HG03469 (cell line): Measurements from ENCODE around the gene ISM1.
A peak's percentile ranks its signal among the peaks of the same experiment; 100 is the strongest.

ENCODE experiments used
- ATAC-seq: cut with Tn5 transposase; IDR thresholded peaks from one replicate; pipeline ENCODE4 v1.9.1; 2021; ENCODE audit warnings: mild to moderate bottlenecking, moderate library complexity, moderate number of reproducible peaks; ENCODE audit not compliant: unreplicated experiment

ISM1 gene

DNA sequence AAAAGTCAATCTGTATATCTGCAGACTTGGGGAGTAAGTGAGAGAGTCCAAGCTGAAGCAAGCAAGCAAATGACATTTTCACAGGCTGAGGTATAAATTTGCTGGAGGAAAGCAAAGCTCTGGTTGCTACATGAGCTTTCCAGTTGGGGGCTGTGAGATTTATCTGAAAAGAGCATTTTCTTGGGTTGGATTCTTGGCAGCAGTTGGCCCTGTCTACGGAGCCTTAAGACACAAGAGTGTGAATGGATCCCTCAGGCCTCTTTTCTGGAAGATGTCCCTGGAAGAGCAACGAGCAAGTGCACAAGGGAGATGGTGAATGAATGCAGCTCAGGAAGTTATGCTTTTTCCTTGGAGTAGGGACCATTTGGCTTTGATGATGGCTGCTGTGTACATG is 30.8 kb downstream of the ISM1 start:
- ATAC-seq, result no peak

DNA sequence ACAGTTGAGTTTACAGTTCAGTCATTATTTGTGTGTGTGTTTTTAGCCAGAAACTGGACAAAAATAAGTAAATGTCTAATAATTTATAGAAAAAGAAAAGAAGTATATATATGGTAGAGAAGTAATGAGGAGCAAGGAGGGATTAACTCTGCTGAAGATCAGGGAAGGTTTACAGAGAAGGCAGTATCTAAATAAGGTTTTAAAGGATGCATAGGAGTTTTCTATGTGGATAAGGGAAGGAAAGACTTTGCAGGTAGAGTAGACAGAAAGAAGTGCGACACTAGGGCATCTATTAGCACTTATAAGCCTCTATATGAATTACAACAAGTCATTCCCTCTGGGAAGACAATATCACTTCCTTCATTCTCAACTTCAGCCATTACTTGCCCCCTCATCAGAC is 34.3 kb downstream of the ISM1 start:
- no peak for ATAC-seq

DNA sequence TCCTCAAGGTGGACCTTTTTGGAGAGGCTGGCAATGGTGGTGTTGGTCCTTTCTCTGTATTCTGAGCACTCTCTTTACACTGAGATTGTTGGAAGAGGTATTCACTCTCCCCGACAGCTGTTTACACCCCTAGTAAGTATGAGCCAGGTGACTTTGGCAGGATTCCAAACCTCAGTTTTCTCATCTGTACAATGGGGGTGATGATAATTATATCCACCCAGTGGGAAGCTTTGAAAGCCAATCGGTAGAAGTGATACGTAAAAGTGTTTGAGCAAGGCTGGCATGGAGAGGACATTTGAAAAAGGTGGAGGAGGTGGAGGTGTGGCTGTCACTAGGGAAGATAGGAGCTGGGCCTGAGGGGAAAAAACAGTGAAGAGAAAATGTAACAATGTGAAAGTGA is 35.5 kb downstream of the ISM1 start:
- ATAC-seq, result no peak

- no peak for ATAC-seq
These were observed 38.8 kb downstream of the ISM1 start for GRCh38 chr20:13259921-13260320.

GRCh38 chr20:13260650-13261279 is 39.7 kb downstream of the ISM1 start:
- ATAC-seq, result no peak

- peak; percentile 79 for ATAC-seq
These were observed 40.6 kb downstream of the ISM1 start for GRCh38 chr20:13261460-13262301.

DNA sequence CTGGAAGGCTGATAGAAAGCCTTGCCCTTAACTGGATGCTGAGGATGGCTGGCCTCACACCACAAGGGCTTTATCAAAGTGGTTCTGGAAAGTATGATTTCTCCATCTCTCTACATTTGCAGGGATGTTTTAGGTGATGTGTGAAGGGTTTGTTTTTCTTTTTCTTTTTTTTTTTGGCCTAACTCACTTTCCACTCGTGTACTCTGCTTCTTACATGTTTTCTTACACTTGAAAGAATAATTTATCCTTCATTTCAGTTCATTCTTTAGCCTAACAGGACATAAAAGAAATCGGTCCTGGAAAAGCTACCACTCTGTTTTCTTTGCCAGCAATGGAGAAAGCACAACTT is 41.2 kb downstream of the ISM1 start:
- no peak for ATAC-seq

DNA sequence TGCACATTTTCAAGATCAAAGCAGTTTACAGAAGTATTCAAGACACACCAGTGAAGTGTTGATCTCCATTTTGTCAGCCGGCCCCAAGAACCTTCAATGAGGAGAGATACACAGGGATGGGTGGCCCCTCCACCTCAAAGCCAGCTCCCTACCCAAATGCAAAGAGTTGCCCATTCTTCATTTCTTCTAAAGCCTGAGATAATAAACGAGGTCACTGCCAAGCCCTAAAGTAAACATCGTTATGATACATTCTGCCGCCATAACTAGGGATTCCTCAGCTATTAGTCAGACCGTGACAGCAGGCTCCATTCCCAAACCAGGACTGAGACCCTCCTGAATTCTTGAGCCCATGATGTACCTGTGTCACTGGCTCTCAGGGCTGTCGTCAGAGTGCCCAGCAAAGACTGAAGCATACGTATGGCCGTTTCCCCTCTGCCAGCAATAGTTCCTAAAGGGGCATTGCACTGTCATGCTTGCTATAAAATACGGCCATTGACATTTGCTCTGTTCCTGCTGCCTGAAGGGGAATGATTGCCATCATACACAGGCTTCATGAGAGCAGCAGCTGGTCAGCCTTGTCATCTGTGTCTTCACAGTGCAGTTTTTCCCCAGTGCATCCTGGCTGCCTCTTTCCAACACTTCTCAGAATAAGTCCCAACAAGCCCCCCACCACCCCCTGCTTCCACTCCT is 41.7 kb downstream of the ISM1 start:
- no peak for ATAC-seq

GRCh38 chr20:13263451-13263850 is 42.4 kb downstream of the ISM1 start:
- ATAC-seq, result no peak

DNA sequence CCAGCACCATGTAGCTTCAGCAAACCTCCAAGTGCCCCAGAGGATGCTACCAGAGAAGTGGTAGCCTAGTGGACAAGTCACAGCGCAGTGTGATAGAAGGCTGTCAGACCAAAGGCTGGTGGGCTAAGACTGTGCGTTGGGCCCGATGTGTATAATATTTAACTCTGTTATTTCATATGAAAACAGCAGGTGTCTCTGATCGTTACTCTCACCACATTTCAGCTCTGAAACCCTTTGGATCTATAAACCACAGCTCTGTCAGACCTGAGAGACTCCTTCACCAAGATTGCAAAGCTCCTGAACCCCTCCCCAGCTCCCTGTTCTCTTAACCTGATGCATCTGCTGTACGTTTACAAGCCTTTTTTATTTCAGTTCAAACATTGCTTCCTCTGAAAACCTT is 43.8 kb downstream of the ISM1 start:
- no peak for ATAC-seq

DNA sequence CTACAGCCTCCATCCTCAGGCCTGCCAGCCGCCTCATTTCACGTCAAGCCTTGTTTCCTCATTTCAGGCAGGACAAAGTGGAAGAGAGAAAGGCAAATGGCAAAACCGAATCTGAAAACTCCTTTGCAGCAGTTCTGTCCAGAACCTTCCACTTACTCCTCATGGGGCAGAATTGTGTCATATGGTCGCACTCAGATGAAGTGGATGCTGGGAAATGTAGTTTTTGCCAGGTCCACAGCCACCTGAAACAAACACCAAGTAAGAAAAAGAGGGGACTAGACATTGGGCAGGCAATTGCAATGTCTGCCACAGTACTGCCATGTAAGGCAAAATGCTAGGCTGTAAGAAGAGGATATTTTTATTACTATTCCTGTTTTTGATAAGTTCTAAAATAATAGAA is 44.9 kb downstream of the ISM1 start:
- no peak for ATAC-seq

- no peak for ATAC-seq
These were observed 46.2 kb downstream of the ISM1 start for GRCh38 chr20:13267231-13267630.

DNA sequence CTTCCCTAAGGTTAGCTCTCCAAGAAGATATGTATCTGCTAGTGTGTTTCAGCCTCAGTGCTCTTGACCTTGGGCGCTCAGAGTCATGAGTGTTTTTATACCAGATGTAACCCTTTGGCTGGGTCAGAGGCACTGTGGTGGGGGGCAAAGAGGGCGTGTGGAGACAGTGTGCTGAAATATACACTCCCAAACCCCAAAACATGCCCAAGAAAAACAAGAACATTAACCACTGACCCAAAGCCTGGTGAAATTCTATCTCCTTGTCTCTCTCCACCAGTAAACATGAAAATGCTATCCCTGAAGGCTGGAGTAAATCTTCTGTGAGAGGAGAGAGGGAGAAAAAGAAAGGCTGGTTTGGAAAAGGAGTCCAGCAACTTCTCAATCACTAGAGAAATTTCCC is 47.9 kb downstream of the ISM1 start:
- ATAC-seq, result no peak

- no peak for ATAC-seq
These were observed 49.1 kb downstream of the ISM1 start for GRCh38 chr20:13270211-13270610.

DNA sequence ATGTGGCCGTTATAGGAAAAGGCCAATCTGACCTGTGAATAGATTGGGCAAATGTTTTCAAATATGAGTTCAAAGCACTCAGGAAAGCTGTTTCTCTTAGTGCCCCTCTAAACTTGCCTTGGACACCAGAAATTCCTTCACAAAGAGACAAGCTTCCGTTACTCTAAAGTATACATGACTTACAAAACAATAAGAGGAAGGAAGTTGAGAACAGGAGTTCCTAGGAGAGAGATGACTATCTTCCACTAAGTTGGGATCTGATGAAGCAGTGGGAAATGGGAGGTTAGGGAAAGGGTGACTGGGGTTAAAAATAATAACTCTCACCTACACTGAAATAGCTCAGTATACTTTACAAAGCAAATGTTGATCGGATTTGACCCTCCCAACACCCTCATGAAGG is 50.0 kb downstream of the ISM1 start:
- ATAC-seq, result no peak

DNA sequence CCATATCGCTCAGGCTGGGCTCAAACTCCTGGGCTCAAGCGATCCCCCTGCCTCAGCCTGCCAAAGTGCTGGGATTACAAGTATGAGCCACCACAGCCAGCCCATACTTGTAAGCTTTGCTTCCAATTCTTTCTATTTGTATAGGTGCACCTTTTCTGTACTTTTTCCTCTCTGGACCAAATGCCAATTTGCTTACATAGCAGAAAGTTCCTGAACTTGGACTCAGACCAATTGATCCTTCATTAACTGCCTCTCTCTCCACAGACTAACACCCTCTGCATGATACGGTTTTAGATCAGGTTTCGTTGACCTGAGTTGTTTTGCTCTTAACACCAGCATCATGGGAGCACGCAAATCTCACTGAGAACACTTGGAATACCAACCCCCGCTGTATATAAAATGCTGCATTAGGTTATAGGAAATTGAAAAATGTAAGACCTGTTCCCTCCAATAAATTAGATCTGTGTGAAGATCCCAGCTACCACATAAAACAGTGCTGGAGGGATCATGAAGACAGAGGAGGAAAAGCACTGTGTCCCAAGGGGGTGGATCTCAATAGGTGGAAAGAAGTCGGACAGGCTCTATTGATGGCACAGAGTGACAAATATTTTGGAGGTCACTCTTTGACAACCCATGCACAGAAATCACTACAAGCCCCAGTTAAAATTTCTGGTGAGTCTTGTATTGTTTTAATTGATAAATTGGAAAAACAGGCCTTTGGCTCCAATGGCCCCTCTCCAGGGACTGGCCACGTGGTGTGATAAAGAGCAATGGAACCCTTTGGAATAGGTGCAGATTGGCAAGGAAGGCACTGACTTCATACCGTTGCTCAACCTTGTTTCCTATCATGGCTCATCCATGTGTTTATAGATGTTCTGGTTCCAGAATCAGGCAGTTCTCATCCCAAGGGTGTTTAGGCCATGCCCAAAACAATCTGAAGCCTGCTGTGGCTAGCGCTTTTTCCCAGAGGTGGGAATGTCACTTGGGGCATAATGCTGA is 51.2 kb downstream of the ISM1 start:
- no peak for ATAC-seq

GRCh38 chr20:13274275-13274861 is 53.3 kb downstream of the ISM1 start:
- no peak for ATAC-seq

DNA sequence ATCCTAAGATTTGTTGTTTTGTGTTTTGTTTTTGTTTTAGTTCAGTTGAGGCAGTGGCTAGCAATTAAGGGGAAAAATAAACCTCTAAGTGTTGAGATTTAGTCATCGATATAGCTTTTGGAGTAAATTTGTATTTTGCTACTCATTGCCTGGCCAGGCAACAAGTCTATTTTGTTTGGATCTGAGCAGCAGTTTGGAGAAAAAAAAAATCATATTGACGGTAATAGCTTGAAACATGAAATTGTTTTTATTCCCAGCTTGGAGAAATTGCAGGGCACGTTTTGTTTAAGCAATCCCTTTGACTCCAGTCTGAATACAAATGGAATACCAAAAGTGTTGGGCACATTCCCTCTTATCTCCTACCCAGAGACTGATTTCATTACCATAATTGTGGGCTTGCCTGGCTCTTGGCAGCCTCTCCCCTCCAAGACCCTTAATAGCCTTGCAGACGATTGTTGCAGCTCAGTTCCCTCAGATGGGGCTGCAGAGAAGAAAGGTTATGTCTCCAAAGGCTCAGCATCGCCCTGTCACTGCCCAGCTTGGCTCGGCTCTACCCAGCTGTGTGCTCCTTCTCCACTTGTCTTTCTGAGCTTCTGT is 56.0 kb downstream of the ISM1 start:
- no peak for ATAC-seq

DNA sequence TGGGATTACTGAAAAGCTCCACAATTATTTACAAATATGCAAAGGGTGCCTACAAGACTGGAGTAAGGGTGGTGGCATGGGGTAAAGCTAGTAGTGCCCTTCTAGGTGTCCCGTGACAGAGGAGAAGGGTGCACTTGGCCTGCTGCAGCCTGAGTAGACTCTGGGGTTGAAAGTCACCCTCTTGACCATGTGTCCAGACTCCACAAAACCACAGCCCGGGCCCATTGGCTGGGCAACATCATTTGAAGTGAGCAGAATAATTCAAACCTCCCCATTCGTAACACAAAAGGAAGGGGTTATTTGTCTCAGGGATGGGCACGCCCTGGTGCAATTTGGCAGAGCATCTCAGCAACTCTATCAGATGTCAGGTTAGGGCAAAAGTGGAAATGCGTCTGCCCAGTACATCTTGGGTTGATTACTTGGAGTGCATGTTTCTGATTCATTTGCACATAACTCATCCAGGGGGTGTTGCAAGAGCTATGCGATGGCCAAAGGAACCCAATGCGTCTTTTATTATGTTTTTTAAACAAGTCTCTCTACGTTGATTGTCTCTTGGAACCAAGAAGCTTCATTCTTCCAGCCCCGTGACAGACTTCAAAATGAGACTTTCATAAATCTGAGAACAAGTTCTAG is 56.7 kb downstream of the ISM1 start:
- ATAC-seq, result no peak
